NCI-H2081 treated with DMSO at 0.1 percent for 48 hours (cell line): ENCODE data around the gene PPP4C.

Experiments
- DNase-seq: peaks from one replicate; lab custom pipeline; 2025; lab: John Stamatoyannopoulos, UW

The PPP4C gene

GRCh38 chr16:30082545-30083090, 6.8 kb downstream of the PPP4C start:
- no peak for DNase-seq

GRCh38 chr16:30083216-30084055, 7.6 kb downstream of the PPP4C start:
- DNase-seq, result no peak

GRCh38 chr16:30084096-30084815, 8.5 kb downstream of the PPP4C start:
- no peak for DNase-seq

GRCh38 chr16:30084816-30085159, 9.0 kb downstream of the PPP4C start:
- no peak for DNase-seq

GRCh38 chr16:30085247-30085646, 9.5 kb downstream of the PPP4C start:
- DNase-seq, result no peak

GRCh38 chr16:30085820-30086219, 10.0 kb downstream of the PPP4C start:
- no peak for DNase-seq

GRCh38 chr16:30086291-30087140, 10.7 kb downstream of the PPP4C start:
- DNase-seq, result no peak

GRCh38 chr16:30087181-30087898, 11.5 kb downstream of the PPP4C start:
- DNase-seq, result no peak

- DNase-seq, result no peak
These were observed 12.5 kb downstream of the PPP4C start for GRCh38 chr16:30088237-30088831.

GRCh38 chr16:30088832-30089624, 13.2 kb downstream of the PPP4C start:
- no peak for DNase-seq

- DNase-seq, result no peak
These were observed 15.0 kb downstream of the PPP4C start for GRCh38 chr16:30090610-30091331.

- DNase-seq, result peak; percentile 48
These were observed 15.9 kb downstream of the PPP4C start, which contains the start of gene TBX6 for GRCh38 chr16:30091474-30092372. TBX6 (minus strand) TSS chr16:30091924; CDS start chr16:30091193, 731 bp downstream.

- DNase-seq, result peak; percentile 3
These were observed 16.7 kb downstream of the PPP4C start for GRCh38 chr16:30092373-30093010.

GRCh38 chr16:30094541-30095165, 18.9 kb downstream of the PPP4C start:
- DNase-seq, result no peak

GRCh38 chr16:30095166-30096078, 19.6 kb downstream of the PPP4C start:
- no peak for DNase-seq

GRCh38 chr16:30096105-30096861, 20.5 kb downstream of the PPP4C start, which contains the start of gene YPEL3:
YPEL3 (minus strand) TSS chr16:30096213; CDS start chr16:30095482, 731 bp downstream.
- peak; percentile 33 for DNase-seq
